GM11168 (cell line): Measurements from ENCODE around the gene PDLIM7.

ENCODE experiments used
- in situ Hi-C: fragments of 300-500 bp; cut with MboI; formaldehyde crosslinking; loops from one replicate; pipeline ENCODE4 v1.12.0; 2022; ENCODE audit warnings: low sequenced_read_pairs; ENCODE audit not compliant: unreplicated experiment

The PDLIM7 gene

DNA sequence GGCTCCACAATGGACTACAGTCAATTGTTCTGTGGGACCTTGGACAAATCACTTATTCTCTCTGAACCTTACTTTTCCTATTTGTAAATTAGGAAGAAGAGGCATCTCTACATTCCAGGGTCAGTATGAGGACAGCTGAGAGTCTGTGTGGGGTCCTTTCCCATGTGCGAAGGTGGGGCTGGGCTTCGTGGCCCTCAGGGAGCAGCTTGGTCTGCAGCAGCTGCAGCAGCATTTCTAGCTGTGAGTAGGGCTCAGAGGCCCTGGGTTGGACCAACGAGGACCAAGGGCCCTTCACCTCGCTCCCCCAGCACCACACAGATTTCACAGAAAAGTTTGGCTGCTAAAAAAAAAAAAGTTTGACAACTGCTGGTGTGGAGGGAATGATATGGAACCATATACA, 28.8 kb upstream of the PDLIM7 start:
- in situ Hi-C loops: no loop called here

GRCh38 chr5:177524941-177525655, 27.7 kb upstream of the PDLIM7 start:
- in situ Hi-C loops: no loop called here

- in situ Hi-C loops: no loop called here
Observed at GRCh38 chr5:177524539-177524900, 27.1 kb upstream of the PDLIM7 start.

DNA sequence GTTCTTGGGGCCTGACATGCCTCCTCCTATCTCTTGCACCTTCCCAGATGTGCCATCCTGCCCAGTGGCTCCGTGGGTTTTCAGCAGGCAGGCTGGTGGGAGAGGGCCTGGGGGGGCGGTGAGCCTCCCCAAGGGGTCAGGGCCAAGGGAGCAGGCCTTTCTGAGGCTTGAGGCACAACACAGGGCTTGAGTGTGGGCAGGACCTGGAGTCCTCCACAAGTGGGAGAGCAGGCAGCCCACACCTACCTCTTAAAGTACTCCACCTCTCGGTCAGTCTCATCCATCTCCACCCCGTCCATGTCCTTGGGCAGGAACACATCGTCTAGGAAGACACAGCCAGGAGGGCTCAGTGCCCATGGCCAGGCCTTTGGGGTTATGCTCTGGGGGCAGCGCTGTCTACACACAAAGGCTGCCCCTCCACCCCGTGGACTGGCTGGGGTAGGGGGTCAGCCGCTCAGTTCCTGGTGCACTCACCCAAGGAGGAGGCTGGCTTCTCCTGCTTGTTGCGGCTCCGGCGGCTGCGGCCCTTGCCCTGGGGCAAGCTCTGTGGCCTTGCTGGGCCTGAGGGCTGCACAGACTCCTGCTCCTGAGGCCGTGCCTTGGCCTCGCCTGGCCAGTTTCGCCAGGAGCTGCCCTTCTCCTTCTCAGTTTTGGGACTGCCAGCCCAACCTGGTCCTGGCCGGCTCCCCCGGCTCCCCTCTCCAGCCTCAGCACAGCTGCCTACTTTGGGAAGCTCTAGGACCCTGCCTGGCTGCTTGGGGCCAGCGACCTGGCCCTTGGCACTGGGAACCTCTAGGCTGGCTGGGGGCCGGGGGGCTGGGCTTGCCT, 26.5 kb upstream of the PDLIM7 start:
- in situ Hi-C loops: no loop called here

DNA sequence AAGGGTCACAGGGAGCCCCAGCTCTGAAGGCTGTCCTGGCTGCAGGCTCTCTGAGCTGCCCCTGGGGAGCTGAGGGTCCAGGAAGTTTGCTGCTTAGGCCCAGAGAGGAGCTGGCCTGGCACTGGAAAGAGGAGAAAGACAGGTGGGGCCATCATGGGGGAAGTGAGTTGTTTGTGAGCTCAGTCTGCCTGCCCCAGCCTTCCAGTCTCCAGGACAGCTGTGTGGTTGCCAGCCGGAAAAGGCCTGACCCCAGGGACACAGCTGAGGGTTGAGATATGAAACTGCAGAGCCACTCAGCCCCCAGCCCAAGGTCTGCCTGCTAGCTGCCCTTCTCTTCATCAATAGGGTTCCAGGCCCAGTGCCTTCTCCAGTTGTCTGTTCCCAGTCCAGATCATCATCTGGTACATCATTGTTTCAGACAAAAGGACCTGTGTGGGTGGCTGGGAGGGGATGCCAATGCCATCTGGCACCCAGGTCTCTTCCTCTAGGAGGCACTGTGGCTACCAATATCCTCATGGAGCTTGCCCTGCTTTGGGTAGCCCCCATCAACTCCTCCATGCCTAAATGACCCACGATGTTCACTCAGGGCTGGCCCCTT, 23.6 kb upstream of the PDLIM7 start:
- in situ Hi-C loops: no loop called here

DNA sequence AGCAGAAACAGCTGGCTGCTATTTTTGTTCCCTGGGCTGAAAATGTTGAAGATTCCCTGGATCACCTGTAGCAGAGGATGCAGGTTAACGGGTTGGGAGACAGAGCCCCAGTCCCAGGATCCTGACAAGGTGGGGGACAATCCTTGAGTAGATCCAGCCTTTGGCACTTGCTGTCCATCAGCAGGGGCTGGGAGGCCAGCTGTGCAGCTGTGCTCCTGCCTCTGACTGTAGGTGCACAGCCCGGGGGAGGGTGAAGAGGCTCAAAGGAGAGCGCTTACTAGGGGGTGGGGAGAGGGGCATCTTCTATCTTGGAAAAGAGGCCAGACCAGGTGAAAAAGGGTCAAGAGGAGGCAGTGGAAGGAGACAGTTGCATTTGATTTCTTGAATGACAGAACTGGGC, 22.9 kb upstream of the PDLIM7 start:
- in situ Hi-C loops: no loop called here

DNA sequence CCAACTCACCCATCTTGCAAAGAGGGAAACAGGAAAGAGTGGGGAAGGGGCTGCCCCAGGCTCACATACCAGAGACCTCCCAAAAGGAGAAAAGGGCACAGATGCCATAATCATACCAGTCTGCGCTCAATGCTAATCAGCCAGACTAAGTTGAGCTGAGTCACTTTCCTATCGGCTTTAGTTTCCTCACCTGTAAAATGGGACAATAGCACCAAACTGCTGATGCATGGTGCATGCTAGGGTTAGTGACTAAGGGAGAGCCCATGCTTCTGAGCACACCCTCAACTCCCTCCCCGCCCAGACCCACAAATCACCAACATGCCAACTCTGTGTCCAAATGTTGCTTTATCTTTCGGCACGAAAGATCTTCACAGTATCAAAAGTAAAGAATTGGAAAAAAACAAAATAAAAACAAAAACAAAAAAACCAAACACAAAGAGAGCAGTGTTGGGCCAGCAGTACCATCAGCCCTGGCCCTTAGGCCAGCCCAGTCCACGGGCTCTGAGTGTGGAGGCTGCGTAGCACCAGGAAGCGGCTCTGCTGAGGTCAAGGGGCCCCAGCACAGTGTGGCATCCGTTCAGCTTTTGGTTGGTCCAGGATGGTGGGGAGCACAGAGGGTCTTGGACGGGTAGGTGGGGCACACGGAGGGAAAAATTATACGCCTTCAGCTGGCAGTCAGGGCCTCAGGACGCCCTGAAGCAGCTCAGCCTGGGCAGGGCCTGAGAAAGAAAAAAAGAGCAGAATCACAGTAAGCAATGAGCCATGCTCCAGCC, 22.2 kb upstream of the PDLIM7 start:
- in situ Hi-C loops: no loop called here

DNA sequence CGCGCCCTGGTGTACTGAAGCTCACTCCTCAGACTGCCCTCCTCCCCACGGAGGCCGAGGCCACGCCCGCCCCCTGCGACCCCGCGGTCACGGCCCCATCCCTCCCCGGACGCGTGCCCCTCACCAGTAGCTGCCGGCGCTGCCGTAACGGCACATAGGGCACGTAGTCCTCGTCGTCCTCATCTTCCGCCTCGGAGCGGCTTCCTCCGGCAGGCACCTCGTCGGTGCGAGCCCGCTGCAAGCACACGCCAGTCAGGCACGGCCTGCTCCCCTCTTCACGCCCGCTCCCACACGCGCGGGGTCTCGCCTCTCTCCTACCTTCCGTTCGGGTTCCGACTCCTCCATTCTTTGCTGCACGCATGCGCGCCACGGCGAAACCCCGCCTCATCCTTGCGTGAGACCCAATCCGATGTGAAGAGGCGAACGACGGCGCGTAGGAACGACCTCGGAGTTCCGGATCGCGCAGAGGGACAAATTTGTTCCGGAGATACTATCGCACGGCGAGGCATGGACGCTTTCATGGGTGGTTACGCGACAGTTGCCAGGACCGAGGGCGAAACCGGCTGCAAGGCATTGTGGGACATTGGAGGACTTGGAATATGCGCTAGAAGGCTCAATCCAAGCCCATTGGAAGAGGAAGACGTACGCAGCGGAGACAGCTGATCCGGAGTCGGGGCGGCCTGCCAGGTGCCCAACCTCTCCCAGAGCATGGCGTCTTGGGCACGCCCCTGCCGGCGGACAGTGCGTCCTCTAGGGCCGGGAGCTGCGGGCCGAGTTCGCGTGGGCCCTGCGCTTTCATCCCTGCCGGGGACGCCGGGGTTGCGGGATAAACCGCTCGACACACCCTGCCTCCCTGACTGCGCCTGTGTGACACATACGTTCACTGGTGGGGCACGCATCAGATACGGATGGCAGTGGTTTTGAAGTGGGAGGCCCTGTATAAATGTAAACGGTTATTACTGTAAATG, 19.5 kb upstream of the PDLIM7 start, which contains the start of gene DDX41:
Gene DDX41, minus strand, starts transcription at position 361 of the 968 bp plus-strand sequence. Its CDS starts 16 bp downstream, at position 345.
- in situ Hi-C loops: no loop called here

DNA sequence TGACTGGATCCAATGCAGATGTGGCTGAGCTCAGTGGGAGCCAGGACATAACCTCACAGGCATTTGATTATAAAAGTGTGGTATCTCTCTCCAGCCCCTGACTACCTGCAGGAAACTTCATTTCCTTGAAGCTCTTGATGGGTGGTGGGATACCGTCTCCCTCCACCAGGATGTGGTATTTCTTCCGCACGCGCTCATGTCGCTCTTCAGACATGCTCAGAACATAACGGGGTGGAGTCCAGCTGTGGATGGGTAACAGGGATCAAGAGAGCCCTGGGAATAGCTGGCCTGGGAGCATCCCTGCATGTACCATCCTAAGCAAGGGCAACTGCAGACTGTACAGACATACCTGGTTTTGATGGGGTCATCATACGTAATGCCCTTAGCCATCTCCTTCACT, 18.2 kb upstream of the PDLIM7 start:
- in situ Hi-C loops: no loop called here

- in situ Hi-C loops: no loop called here
Observed at GRCh38 chr5:177514541-177514940, 17.1 kb upstream of the PDLIM7 start.

DNA sequence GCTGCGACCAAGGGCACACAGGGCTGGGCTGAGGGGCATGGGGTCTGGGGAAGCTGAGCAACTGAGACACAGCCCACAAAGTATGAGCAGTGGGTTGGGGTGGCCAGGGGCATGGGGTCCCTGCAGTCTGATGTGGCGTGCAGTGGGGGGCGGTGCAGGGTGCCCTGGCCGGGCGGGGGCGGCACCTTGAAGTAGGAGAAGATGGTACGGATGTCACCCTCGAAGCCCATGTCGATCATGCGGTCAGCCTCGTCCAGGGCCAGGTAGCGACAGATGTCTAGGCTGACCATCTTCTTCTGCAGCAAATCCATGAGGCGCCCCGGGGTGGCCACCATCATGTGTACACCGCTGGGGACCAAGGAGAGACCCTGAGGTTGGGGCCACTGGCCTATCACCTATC, 16.1 kb upstream of the PDLIM7 start:
- in situ Hi-C loops: no loop called here

DNA sequence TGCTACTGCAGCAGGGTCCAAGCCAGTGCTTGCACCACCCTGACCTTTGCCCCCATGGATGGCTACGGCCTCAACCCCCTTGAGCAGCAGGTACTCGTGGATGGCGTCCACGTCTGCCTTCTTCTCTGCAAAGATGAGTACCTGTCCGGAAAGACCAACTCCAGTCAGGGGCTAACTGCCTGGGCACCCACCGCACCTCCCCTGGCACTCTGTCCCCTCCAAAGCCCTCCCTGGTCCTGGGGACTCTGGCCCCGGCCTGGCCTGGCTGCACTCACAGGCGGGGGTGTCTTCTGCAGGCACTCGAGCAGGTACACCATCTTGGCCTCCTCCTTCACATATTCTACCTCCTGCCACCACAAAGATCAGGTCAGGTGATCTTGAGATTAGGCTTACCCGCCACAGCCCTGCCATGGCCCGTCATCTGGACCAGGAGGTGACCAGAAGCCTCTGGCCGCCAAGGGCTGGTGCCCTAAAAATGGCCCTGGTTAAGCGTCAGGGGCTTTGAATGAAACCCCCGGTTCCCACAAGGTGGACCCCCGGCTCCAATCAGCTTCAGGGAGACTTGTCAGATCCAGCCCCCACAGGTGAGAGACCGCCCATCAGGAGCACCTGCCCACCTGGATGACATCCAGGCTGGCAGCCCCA, 15.5 kb upstream of the PDLIM7 start:
- in situ Hi-C loops: no loop called here

DNA sequence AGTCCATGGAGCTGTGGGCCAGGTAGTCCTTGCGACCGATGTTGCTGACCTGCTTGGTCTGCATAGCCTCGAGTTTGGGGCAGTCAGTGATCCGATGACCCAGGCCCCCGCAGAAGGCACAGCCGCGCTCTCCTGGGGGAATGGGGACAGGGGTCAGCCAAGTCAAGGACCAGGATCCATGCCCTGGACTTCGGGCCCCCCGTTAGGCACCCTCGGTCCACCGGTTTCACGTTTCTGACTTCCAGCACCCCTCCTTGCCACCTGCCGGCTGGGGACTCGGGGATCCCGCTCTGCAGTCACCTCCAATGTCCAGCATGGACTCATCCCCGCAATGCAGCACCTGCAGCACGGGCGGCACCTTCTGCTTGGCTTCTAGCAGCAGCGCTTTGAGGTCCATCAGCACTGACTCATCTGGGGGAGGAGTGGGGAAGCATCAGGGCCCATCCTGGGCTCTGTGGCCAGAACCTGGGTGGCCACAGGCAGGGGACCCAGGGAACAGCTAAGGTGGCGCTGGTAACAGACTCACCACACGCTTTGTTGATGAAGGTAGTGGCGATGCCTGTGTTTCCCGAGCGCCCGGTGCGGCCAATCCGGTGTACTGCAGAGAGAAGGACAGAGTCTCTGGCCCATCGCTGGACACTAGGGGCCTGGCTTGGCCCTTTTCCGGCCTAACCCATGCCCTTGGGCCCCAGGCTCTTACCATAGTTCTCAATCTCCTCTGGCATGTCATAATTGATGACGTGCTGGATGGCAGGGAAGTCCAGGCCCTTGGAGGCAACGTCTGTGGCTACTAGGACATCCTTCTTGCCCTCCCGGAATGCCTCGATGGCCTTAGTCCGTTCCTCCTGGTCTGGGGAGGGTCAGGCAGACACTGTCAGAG, 14.6 kb upstream of the PDLIM7 start:
- in situ Hi-C loops: no loop called here

DNA sequence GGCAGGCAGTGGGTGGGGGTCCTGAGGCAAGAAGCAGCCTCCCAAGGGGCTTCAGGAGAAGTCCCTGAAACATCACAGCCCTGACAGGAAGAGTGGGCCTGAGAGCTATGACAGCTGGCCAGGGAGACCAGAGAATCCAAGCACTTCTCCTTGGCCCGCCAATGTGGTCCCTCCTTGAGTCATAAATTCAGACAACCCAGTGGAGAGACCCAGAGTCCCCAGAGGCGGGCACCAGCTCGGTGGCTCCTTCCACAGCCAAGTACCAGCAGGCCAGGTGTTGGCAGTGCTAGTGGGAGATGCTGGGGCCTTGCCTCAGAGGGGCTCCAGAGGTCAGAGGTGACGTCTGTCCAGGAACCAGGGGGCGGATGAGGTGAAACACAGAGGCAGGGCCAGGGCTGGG, 13.8 kb upstream of the PDLIM7 start:
- in situ Hi-C loops: no loop called here

DNA sequence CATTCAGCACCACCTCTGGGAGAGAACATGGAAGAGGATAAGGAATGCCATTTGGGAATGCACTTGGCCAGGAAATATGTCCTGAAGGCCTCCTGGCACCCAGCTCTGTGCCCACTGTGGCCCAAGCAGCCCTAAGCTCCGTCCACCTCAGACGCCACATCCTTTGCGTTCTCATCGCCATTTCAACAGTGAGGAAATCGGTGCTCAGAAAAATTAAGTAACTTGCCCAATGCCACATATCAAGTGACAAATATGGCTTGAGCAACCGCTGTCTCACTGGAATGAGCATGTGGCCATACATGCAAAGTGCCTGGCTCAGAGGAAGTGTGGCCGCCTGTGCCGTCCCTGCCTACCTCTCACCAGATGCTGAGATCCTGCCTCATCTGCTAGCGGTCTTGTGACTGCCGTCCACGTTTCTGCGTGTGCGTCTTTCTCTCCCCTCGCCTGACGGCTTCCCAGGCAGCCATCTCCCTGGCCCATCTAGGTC, 13.2 kb upstream of the PDLIM7 start:
- in situ Hi-C loops: no loop called here

DNA sequence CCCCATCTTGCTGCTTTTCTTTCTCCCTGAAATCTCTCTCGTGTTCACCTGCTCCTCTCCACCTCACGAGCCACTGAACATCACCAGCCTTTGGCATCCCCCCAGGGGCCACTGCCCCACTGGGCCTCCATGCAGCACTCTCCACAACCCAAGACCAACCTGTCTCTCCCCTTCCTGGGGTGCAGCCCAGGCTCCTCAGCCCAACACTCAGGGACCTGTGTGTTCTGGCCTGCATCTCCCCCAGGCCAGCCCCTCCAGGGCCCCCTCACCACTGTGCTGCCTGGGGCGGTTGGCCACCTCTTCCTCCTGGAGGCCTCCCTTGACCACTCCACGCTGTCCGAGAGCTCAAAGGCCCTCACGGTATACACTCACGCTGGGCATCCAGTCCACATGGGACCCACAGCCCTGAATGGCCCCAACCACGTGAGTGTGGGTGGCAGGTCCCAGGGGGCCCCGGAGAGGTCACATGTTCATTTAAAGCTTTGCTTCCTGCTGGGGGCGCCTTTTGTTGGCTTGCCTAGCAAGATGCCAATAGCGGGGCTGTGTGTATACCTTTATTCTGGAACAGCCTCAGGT, 12.7 kb upstream of the PDLIM7 start:
- in situ Hi-C loops: no loop called here

GRCh38 chr5:177509381-177509951, 12.1 kb upstream of the PDLIM7 start, which contains the start of gene DOK3:
Gene DOK3 (minus strand): TSS chr5:177509826. CDS start chr5:177509540, 286 bp downstream.
- in situ Hi-C loops: no loop called here
